Measurements from ENCODE around the gene KIF1A.

The KIF1A gene

GRCh38 chr2:240757086-240757614 lies 62.9 kb downstream of the KIF1A start:
- POLR2A ChIA-PET, result no interaction called here

DNA sequence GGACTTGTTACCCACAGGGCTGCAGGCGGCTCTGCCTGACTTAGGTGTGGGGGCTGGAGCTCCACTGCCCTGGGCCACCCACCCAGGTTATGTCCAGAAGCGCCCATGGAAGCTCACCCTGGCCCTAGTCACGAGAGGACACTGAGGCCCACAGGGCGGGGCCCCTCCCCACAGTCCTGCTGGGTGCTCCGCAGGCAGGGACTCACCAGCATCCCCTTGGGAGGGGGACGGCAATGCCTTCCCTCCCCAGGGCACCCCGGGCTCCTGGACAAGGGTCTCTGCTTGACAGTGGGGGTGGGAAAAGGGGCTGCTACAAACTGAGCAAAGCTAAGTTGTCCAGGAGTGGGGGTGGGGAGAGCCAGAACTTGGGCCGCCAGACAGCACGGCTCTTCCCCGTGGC lies 67.8 kb downstream of the KIF1A start:
- no peak overlapping the region for H3K4me3 ChIP-seq (ENCODE audit: low read depth, low read length)
- TF ChIP-seq, protein P1, sequence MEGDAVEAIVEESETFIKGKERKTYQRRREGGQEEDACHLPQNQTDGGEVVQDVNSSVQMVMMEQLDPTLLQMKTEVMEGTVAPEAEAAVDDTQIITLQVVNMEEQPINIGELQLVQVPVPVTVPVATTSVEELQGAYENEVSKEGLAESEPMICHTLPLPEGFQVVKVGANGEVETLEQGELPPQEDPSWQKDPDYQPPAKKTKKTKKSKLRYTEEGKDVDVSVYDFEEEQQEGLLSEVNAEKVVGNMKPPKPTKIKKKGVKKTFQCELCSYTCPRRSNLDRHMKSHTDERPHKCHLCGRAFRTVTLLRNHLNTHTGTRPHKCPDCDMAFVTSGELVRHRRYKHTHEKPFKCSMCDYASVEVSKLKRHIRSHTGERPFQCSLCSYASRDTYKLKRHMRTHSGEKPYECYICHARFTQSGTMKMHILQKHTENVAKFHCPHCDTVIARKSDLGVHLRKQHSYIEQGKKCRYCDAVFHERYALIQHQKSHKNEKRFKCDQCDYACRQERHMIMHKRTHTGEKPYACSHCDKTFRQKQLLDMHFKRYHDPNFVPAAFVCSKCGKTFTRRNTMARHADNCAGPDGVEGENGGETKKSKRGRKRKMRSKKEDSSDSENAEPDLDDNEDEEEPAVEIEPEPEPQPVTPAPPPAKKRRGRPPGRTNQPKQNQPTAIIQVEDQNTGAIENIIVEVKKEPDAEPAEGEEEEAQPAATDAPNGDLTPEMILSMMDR (IDR thresholded peaks at IDR 0.05; ENCODE audit: insufficient read depth, low read length, missing control alignments), result no peak
- no peak for DNase-seq (ENCODE audit: low read depth, low spot score)
- ChIA-PET CTCF (interaction anchor here (1.4 kb wide), 1 partner anchor 238 kb away, joined by 3 read pairs; no protein-coding TSS in a partner anchor), POLR2A (no interaction called here)

More at GRCh38 chr2:240757086-240757614, 62.9 kb downstream of the KIF1A start:
- CTCF ChIA-PET, result interaction anchor here (1.2 kb wide), 1 partner anchor 51 kb away, joined by 3 read pairs; no protein-coding TSS in a partner anchor
- no peak for DNase-seq (ENCODE audit: low read depth, low spot score)
- no peak overlapping the region for H3K4me3 ChIP-seq (ENCODE audit: low read depth, low read length)
- TF ChIP-seq, protein P1 (IDR thresholded peaks at IDR 0.05; ENCODE audit: insufficient read depth, low read length, missing control alignments), result no peak

GRCh38 chr2:240750409-240750808 lies 69.6 kb downstream of the KIF1A start:
- H3K4me3 ChIP-seq (ENCODE audit: low read depth, low read length), result no peak overlapping the region
- no peak for DNase-seq (ENCODE audit: low read depth, low spot score)
- TF ChIP-seq, protein P1 (IDR thresholded peaks at IDR 0.05; ENCODE audit: insufficient read depth, low read length, missing control alignments), result no peak
- POLR2A ChIA-PET, result no interaction called here
- CTCF ChIA-PET, result no interaction called here

DNA sequence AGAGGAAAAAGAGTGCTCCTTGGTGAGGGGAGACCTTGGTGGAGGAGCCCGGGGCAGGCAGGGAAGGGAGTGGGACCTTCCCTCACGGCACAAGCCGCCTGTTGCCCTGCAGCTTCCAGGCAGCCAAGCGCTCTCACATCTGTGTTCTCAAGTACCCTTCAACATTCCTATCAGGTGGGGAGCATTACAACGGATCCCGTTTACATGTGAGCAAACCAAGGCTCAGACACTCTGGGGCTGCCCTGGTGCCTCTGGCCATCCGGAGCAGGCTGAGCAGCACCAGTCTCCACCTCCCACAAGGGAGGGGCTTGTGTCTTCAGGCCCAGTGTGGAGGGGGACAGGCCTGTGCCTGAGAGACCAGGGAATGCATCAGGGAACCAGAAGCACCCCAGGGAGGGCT lies 70.5 kb downstream of the KIF1A start:
- no peak for DNase-seq (ENCODE audit: low read depth, low spot score)
- TF ChIP-seq, protein P1 (IDR thresholded peaks at IDR 0.05; ENCODE audit: insufficient read depth, low read length, missing control alignments), result no peak

DNA sequence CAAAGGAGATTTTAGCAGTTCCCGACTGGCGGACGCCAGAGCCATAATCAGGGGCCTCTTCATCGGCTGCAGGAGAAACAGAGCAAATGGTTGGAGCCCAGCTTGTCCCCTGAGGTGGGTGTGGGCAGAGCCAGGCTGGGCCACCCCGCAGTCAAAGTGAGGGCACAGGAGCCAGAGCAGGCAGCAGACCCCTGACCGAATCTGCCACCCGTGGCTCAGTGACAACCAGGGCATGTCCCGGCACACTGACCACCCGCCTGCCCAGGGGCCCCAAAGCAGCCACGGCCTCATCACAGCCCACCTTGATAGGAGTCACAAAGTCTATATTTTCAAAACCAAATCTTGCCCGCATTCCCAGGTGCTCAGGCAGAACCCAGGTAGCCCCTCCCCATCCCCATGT lies 72.8 kb downstream of the KIF1A start:
- ChIA-PET CTCF (no interaction called here), POLR2A (no interaction called here)
- no peak overlapping the region for H3K4me3 ChIP-seq (ENCODE audit: low read depth, low read length)
- TF ChIP-seq, protein P1 (IDR thresholded peaks at IDR 0.05; ENCODE audit: insufficient read depth, low read length, missing control alignments), result no peak
- DNase-seq (ENCODE audit: low read depth, low spot score), result no peak

More for the DNA sequence above, 70.5 kb downstream of the KIF1A start:
- CTCF ChIA-PET, result no interaction called here
- POLR2A ChIA-PET, result no interaction called here
- no peak overlapping the region for H3K4me3 ChIP-seq (ENCODE audit: low read depth, low read length)

- ChIA-PET CTCF (no interaction called here), POLR2A (no interaction called here)
- DNase-seq (ENCODE audit: low read depth, low spot score), result no peak
- TF ChIP-seq, protein P1 (IDR thresholded peaks at IDR 0.05; ENCODE audit: insufficient read depth, low read length, missing control alignments), result no peak
- no peak overlapping the region for H3K4me3 ChIP-seq (ENCODE audit: low read depth, low read length)
Measured at GRCh38 chr2:240746671-240747070, 73.3 kb downstream of the KIF1A start.
